ENCODE measurements around the gene CDRT15L2. TPM values are rescaled to one million over a fixed set of nuclear protein-coding genes. Genes with fewer than 3 reads are reported as not detected.
"Not testable (repeated sequence)": the region's sequence is repeated elsewhere in the genome, so short reads cannot be mapped to it uniquely, and the experiment has no call there.

CDRT15L2 gene
- total and polyA plus RNA-seq, 2 donors (not counting 3 experiments of a cell fraction or from before 2014, with no cell fraction given): not detected

- Histone ChIP-seq H2AFZ (ENCODE audit: low read depth, low read length) (no peak overlapping the region), H3K27ac (ENCODE audit: insufficient read depth, low read depth, low read length) (no peak overlapping the region), H3K4me3 (replicated peaks in 1 of 3; ENCODE audit: insufficient read depth in 1 of 3, low read depth in 1 of 3, low read length in 3 of 3) (no peak overlapping the region), H3K4me2 (ENCODE audit: insufficient read depth, low read length) (no peak overlapping the region), H3K79me2 (ENCODE audit: control insufficient read depth, insufficient read depth, low read length) (no peaks in the 10 kb centered on the region), H3K27me3 (ENCODE audit: control insufficient read depth in 2 of 2, insufficient read depth in 2 of 2, low read length in 2 of 2) (no peaks in the 10 kb centered on the region), H3K9ac (replicated peaks; ENCODE audit: extremely low read depth, insufficient read depth, low read length) (no peak overlapping the region), H3K36me3 (ENCODE audit: control insufficient read depth in 2 of 2, extremely low read depth in 1 of 2, insufficient read depth in 2 of 2, low read length in 2 of 2) (no peaks in the 10 kb centered on the region), H3K9me3 (replicated peaks; ENCODE audit: control insufficient read depth, insufficient read depth, low read length) (no peaks in the 10 kb centered on the region), H3K9me1 (replicated peaks; ENCODE audit: control insufficient read depth, extremely low read depth, insufficient read depth, low read length) (no peaks in the 10 kb centered on the region), H4K20me1 (replicated peaks; ENCODE audit: control insufficient read depth, extremely low read depth, insufficient read depth, low read length) (no peaks in the 10 kb centered on the region), H3K4me1 (ENCODE audit: control insufficient read depth, extremely low read depth, insufficient read depth, low read length) (no peaks in the 10 kb centered on the region)
- no peak for TF ChIP-seq MYC (IDR thresholded peaks at IDR 0.05; ENCODE audit: low read depth, low read length)
- TF ChIP-seq, protein P1, sequence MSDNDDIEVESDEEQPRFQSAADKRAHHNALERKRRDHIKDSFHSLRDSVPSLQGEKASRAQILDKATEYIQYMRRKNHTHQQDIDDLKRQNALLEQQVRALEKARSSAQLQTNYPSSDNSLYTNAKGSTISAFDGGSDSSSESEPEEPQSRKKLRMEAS (IDR thresholded peaks at IDR 0.05; ENCODE audit: insufficient read depth, insufficient read length): no peak
- no peak for TF ChIP-seq JUN (IDR thresholded peaks at IDR 0.05; ENCODE audit: borderline replicate concordance, insufficient read depth, insufficient read length, low read depth)
- no peak for TF ChIP-seq GATA2 (IDR thresholded peaks at IDR 0.05; ENCODE audit: insufficient read depth, insufficient read length, low read depth, low read length)
- TF ChIP-seq POLR2AphosphoS5 (IDR thresholded peaks at IDR 0.05; ENCODE audit: insufficient read depth, low read depth, low read length): no peak
- DNase-seq (ENCODE audit: low read depth, low spot score) (no peak), FAIRE-seq (no peak)
- intact Hi-C loops (cut with micrococcal nuclease): no loop called here
- POLR2A ChIA-PET: no interaction called here
- CTCF ChIA-PET: no interaction called here
- BruUV-seq (replicated peaks): no TSS peak
- dilution Hi-C loops (cut with MboI; ENCODE audit: extremely low pct_ligation_motif_present, low sequenced_read_pairs): no loop called here
Measured at GRCh38 chr17:20613905-20614304, 34.4 kb downstream of the CDRT15L2 start.

GRCh38 chr17:20615461-20615860 lies 35.9 kb downstream of the CDRT15L2 start:
- H3K4me3 ChIP-seq (replicated peaks in 1 of 3; ENCODE audit: insufficient read depth in 1 of 3, low read depth in 1 of 3, low read length in 3 of 3); intact Hi-C loops (cut with micrococcal nuclease); POLR2A ChIA-PET; H3K27ac ChIP-seq (ENCODE audit: insufficient read depth, low read depth, low read length); dilution Hi-C loops (cut with MboI; ENCODE audit: extremely low pct_ligation_motif_present, low sequenced_read_pairs); BruUV-seq (replicated peaks); H3K4me2 ChIP-seq (ENCODE audit: insufficient read depth, low read length); H4K20me1 ChIP-seq (replicated peaks; ENCODE audit: control insufficient read depth, extremely low read depth, insufficient read depth, low read length); H3K9me3 ChIP-seq (replicated peaks; ENCODE audit: control insufficient read depth, insufficient read depth, low read length); FAIRE-seq; H3K36me3 ChIP-seq (ENCODE audit: control insufficient read depth in 2 of 2, extremely low read depth in 1 of 2, insufficient read depth in 2 of 2, low read length in 2 of 2); H2AFZ ChIP-seq (ENCODE audit: low read depth, low read length); CTCF ChIA-PET; H3K9me1 ChIP-seq (replicated peaks; ENCODE audit: control insufficient read depth, extremely low read depth, insufficient read depth, low read length); DNase-seq (ENCODE audit: low read depth, low spot score); H3K9ac ChIP-seq (replicated peaks; ENCODE audit: extremely low read depth, insufficient read depth, low read length); H3K27me3 ChIP-seq (ENCODE audit: control insufficient read depth in 2 of 2, insufficient read depth in 2 of 2, low read length in 2 of 2); H3K79me2 ChIP-seq (ENCODE audit: control insufficient read depth, insufficient read depth, low read length); H3K4me1 ChIP-seq (ENCODE audit: control insufficient read depth, extremely low read depth, insufficient read depth, low read length): not testable (repeated sequence)

Small RNA genes within 50 kb of the gene (small RNA-seq; reads per million reads assigned to genes)
- gene AC015818.1 (ENCODE audit: insufficient read depth, insufficient read length, low read depth, low replicate concordance) (not detected), gene AC087499.1 (ENCODE audit: insufficient read depth, insufficient read length, low read depth, low replicate concordance) (not detected), gene AC087499.3 (ENCODE audit: insufficient read depth, insufficient read length, low read depth, low replicate concordance) (not detected)

Other genes starting within 250 kb of the CDRT15L2 start
- gene LGALS9B, start 112.2 kb upstream of the CDRT15L2 start, total RNA-seq: not detected in 2 replicates
- not detected in 2 replicates for gene LGALS9B, start 112.2 kb upstream of the CDRT15L2 start, polyA plus RNA-seq